ENCODE data around the gene ORC5.
"Not testable (repeated sequence)": the region's sequence is repeated elsewhere in the genome, so short reads cannot be mapped to it uniquely, and the experiment has no call there.

Gene ORC5

DNA sequence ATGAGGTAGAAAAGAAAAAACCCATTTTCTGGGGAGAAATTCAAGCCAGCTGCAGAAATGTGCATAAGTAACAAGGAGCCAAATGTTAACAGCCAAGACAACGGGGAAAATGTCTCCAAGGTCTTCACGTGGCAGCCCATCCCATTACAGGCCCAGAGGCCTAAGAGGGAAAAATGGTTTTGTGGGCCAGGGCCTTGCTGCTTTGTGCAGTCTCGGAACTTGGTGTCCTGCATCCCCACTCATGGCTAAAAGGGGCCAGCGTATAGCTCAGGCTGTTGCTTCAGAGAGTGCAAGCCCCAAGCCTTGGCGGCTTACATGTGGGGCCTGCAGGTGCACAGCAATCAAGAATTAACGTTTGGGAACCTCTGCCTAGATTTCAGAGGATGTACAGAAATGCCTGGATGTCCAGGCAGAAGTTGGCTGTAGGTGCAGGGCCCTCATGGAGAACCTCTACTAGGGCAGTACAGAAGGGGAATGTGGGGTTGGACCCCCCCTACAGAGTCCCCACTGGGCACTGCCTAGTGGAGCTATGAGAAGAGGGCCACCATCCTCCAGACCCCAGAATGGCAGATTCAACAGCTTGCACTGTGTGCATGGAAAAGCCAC lies 9.0 kb downstream of the ORC5 start:
- TF ChIP-seq CTCF (IDR thresholded peaks at IDR 0.05; ENCODE audit: low read depth, low read length, missing control alignments), result no peak
- no peak for DNase-seq (ENCODE audit: extremely low read depth, low read depth)

GRCh38 chr7:104196161-104196560 lies 11.7 kb downstream of the ORC5 start:
- TF ChIP-seq CTCF (IDR thresholded peaks at IDR 0.05; ENCODE audit: low read depth, low read length, missing control alignments), result no peak
- H3K4me3 ChIP-seq (replicated peaks; ENCODE audit: low read depth, low read length), result no peak overlapping the region
- DNase-seq (ENCODE audit: extremely low read depth, low read depth), result peak; percentile 33

More for the DNA sequence above, 9.0 kb downstream of the ORC5 start:
- no peak overlapping the region for H3K4me3 ChIP-seq (replicated peaks; ENCODE audit: low read depth, low read length)

DNA sequence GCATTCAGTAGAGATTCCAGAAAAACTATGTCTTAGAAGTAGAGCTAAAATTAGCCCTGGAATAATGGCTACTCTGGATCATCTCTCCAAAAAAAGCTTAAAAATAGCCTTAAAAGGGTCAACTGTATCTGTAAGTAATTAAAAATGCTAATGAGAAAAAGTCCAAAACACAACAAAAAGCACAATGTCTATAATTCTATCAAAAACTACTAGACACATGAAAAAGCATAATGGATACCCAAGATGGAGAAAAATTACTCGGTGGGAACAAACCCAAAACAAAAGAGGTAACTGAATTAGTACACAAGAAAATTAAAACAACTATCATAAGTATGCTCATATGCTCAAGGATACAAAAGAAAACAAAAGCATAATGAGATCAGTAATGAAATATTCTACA lies 15.4 kb downstream of the ORC5 start:
- no peak for DNase-seq (ENCODE audit: extremely low read depth, low read depth)
- no peak overlapping the region for H3K4me3 ChIP-seq (replicated peaks; ENCODE audit: low read depth, low read length)
- TF ChIP-seq CTCF (IDR thresholded peaks at IDR 0.05; ENCODE audit: low read depth, low read length, missing control alignments), result no peak

- no peak overlapping the region for H3K4me3 ChIP-seq (replicated peaks; ENCODE audit: low read depth, low read length)
- no peak for DNase-seq (ENCODE audit: extremely low read depth, low read depth)
- no peak for TF ChIP-seq CTCF (IDR thresholded peaks at IDR 0.05; ENCODE audit: low read depth, low read length, missing control alignments)
Observed at GRCh38 chr7:104185346-104185745, 22.5 kb downstream of the ORC5 start.

DNA sequence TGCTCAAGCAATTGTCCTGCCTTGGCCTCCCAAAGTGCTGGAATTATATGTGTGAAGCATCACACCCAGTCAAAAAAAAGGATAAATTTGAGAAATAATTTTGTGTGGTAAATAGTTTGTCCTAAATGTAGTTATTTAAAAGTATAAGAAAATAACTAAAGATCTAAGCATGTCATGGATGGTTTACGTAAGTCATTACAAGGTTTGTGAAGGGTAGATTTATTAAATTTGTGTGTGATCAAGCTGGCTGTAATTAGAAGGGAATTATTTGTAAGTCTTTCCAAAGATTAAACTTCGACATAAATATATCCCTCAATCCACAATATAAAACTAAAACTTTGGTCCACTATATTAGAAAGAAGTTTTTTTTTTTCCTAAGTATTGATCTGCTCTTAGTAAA lies 28.6 kb downstream of the ORC5 start:
- no peak for TF ChIP-seq CTCF (IDR thresholded peaks at IDR 0.05; ENCODE audit: low read depth, low read length, missing control alignments)
- H3K4me3 ChIP-seq (replicated peaks; ENCODE audit: low read depth, low read length), result no peak overlapping the region
- DNase-seq (ENCODE audit: extremely low read depth, low read depth), result no peak

DNA sequence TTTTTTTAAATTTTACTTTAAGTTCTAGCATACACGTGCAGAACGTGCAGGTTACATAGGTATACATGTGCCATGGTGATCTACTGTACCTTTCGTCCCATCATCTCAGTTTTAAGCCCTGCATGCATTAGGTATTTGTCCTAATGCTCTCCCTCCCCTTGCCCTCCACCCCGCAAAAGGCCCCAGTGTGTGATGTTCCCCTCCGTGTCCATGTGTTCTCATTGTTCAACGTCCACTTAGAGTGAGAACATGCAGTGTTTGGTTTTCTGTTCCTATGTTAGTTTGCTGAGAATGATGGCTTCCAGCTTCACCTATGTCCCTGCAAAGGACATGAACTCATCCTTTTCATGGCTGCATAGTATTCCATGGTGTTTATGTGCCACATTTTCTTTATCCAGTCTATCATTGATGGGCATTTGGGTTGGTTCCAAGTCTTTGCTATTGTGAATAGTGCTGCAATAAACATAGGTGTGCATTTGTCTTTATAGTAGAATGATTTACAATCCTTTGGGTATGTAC lies 30.2 kb downstream of the ORC5 start:
- H3K4me3 ChIP-seq (replicated peaks; ENCODE audit: low read depth, low read length); DNase-seq (ENCODE audit: extremely low read depth, low read depth): not testable (repeated sequence)

GRCh38 chr7:104176332-104176731 lies 31.5 kb downstream of the ORC5 start:
- no peak for TF ChIP-seq CTCF (IDR thresholded peaks at IDR 0.05; ENCODE audit: low read depth, low read length, missing control alignments)
- no peak for DNase-seq (ENCODE audit: extremely low read depth, low read depth)

More at GRCh38 chr7:104176332-104176731, 31.5 kb downstream of the ORC5 start:
- no peak overlapping the region for H3K4me3 ChIP-seq (replicated peaks; ENCODE audit: low read depth, low read length)

All from HFF-Myc (cell line).